Stomach (tissue), 9 donors: ENCODE results near the gene TMEM129. TPM values are rescaled to one million over a fixed set of nuclear protein-coding genes. Genes with fewer than 3 reads are reported as not detected.

ENCODE experiments used
- DNase-seq, 2 donors: peaks; one replicate each; pipeline versions ENCODE4 v3.0.0 to v3.0.0-alpha.2; 2013 to 2019
- H3K27ac ChIP-seq, 5 donors: fragments of 200-600 bp in 4 of 5; sonication (generic) in 4 of 5; one replicate each; pipeline ENCODE4 v1.5.1; 2013 to 2019; ENCODE audit warnings: mild to moderate bottlenecking in 1 of 5, moderate library complexity in 1 of 5
- H3K27me3 ChIP-seq, 3 donors: fragments of 200-600 bp; sonication (generic); one replicate each; pipeline ENCODE4 v1.5.1; 2017 to 2019; ENCODE audit warnings: mixed run types in 1 of 3
- H3K36me3 ChIP-seq, 4 donors: fragments of 200-600 bp; sonication (generic); 1 replicate in 3 of 4; 2 replicates in 1 of 4; pipeline ENCODE4 v1.5.1; 2016 to 2019
- H3K4me1 ChIP-seq, 4 donors: fragments of 200-600 bp; sonication (generic); one replicate each; pipeline ENCODE4 v1.5.1; 2016 to 2019
- H3K4me3 ChIP-seq, 4 donors: fragments of 200-600 bp; sonication (generic) in 3 of 4; one replicate each; pipeline ENCODE4 v1.5.1; 2016 to 2019; ENCODE audit warnings: mild to moderate bottlenecking in 1 of 4
- H3K9me3 ChIP-seq, 4 donors: fragments of 200-600 bp; sonication (generic); one replicate each; pipeline ENCODE4 v1.5.1; 2016 to 2019
- EP300 ChIP-seq: sonication (generic); formaldehyde crosslinking; IDR thresholded peaks from one replicate; pipeline ENCODE4 v1.6.1; 2017; ENCODE audit warnings: antibody characterized with exemption
- POLR2A ChIP-seq, 4 donors: fragments of 450-650 bp; IDR thresholded peaks; one replicate each; pipeline ENCODE4 v1.6.1; 2016; ENCODE audit warnings: antibody characterized with exemption in 4 of 4, control low read depth in 2 of 4, mild to moderate bottlenecking in 1 of 4, moderate library complexity in 1 of 4
- POLR2AphosphoS5 ChIP-seq, 3 donors: sonication (generic); formaldehyde crosslinking; IDR thresholded peaks; one replicate each; pipeline ENCODE4 v1.6.1; 2016; ENCODE audit warnings: antibody characterized with exemption in 3 of 3
- WGBS, 5 donors: extraction: QIAGEN DNeasy Blood & Tissue Kit in 3 of 5; methylation state at CpG; one replicate each; pipeline versions ENCODE4 v1.1.5 to v1.1.7; 2013 to 2018; 5-methylcytosine and 5-hydroxymethylcytosine counted together
- intact Hi-C: fragments of 100-400 bp; cut with DNase I; formaldehyde crosslinking; loops from one replicate; pipeline ENCODE4 v1.15.1; 2023; ENCODE audit warnings: low total_unique reads
- polyA plus RNA-seq, 3 donors: library from polyadenylated mRNA; stranded (reverse); fragments of 200-250 nt; gene quantifications; one replicate each; pipeline ENCODE4 v1.2.3, GENCODE V29; 2013
- total RNA-seq, 5 donors: library from RNA; depleted of rRNA; stranded (reverse); fragments of >200 nt; gene quantifications; one replicate each; pipeline versions ENCODE4 v1.1.0 to v1.2.3, GENCODE V29; 2014 to 2016
- TF ChIP-seq, protein P1 (sequence below), 7 experiments: fragments of 450-650 bp in 4 of 7; fragments of 200-600 bp in 3 of 7; sonication (generic) in 3 of 7; IDR thresholded peaks; one replicate each; pipeline ENCODE4 v1.5.1; 2016 to 2019; ENCODE audit warnings: antibody characterized with exemption in 7 of 7, control low read depth in 2 of 7, mild to moderate bottlenecking in 1 of 7
- donor health status: healthy with polysubstance abuse.
- donor health status: Bipolar disorder and iron deficiency.
- donor health status: healthy.

Gene TMEM129
- total and polyA plus RNA-seq, 8 donors: 9.9 to 171 (median 24.8) TPM

DNA sequence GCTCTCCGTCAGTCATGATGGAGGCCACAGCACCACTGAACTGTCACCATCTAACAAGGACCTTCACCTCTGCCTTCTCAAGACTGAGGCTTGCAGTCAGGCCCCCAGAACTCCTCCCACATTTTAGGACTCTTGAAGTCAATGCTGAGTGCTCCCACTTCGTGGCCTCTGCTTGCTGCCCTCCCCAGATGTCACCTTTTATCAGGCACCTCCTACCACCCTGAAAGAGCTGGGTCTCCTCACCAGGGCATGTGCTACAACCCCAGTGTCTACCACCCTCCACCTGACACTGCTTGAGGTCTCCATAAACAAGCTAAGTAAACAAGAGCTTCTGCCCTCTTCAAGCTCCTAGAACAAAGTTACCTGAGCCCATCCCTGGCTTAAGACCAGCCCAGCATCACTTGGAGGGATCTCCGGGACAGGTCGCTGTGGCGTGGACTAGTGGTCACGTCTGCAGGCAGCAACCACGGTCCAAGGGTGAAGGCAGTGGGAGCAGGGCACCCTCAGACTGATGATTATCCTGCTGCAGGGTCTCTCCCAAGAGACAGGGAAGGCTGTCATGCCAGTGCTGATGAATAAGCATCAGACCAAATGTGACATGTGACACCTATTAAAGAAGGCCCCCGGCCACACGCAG lies 29.3 kb downstream of the TMEM129 start:
- intact Hi-C loops: loop anchor here (5.0 kb wide), 1 partner anchor 35 kb away; no protein-coding TSS in a partner anchor
- no peak overlapping the region for H3K4me3 ChIP-seq
- H3K9me3 ChIP-seq: no peaks in the 10 kb centered on the region
- H3K27ac ChIP-seq: no peak overlapping the region
- peaks cover 40 to 66% (median 64%) of the 10 kb centered on the region in 4 donors for H3K36me3 ChIP-seq
- peaks cover 0 to 7% (median 0%) of the 10 kb centered on the region in 4 donors for H3K4me1 ChIP-seq
- no peak for DNase-seq
- TF ChIP-seq, protein P1, sequence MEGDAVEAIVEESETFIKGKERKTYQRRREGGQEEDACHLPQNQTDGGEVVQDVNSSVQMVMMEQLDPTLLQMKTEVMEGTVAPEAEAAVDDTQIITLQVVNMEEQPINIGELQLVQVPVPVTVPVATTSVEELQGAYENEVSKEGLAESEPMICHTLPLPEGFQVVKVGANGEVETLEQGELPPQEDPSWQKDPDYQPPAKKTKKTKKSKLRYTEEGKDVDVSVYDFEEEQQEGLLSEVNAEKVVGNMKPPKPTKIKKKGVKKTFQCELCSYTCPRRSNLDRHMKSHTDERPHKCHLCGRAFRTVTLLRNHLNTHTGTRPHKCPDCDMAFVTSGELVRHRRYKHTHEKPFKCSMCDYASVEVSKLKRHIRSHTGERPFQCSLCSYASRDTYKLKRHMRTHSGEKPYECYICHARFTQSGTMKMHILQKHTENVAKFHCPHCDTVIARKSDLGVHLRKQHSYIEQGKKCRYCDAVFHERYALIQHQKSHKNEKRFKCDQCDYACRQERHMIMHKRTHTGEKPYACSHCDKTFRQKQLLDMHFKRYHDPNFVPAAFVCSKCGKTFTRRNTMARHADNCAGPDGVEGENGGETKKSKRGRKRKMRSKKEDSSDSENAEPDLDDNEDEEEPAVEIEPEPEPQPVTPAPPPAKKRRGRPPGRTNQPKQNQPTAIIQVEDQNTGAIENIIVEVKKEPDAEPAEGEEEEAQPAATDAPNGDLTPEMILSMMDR (IDR thresholded peaks at IDR 0.05): no peak
- TF ChIP-seq POLR2AphosphoS5 (IDR thresholded peaks at IDR 0.05) (no peak), EP300 (no peak)
- no peaks in the 10 kb centered on the region for H3K27me3 ChIP-seq
- WGBS, 5 donors: 75 to 93% (median 88%) methylated on average over 8 to 9 of the region's 9 CpGs

DNA sequence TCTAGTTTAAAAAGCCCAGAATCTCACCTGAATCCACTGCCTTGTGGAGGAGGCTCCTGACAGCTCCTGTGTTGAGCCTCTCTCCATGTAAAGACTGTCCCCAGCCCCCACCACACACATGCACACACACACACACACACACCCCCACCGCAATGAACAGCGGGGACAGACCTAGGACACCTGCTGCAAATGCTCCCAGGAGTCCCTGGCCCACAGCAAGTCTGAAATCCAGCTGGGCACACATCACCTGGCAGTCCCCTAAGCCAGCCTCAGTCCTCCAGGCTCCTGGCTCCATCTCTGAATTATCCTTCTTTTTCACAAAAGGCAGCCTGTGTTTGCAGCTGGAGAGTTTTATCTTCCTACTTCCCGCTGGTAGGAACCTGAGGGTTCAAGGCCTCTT lies 30.4 kb downstream of the TMEM129 start:
- 91 to 100% (median 96%) methylated on average over 3 of the region's 3 CpGs for WGBS, 5 donors
- no peaks in the 10 kb centered on the region for H3K9me3 ChIP-seq
- peaks cover 32 to 55% (median 52%) of the 10 kb centered on the region in 4 donors for H3K36me3 ChIP-seq
- DNase-seq: no peak
- no peak overlapping the region for H3K4me3 ChIP-seq
- H3K27me3 ChIP-seq: no peaks in the 10 kb centered on the region
- H3K27ac ChIP-seq: no peak overlapping the region
- intact Hi-C loops: loop anchor here (5.0 kb wide), 1 partner anchor 37 kb away; no protein-coding TSS in a partner anchor
- TF ChIP-seq POLR2A (IDR thresholded peaks at IDR 0.05) (no peak), POLR2AphosphoS5 (IDR thresholded peaks at IDR 0.05) (no peak), EP300 (no peak)
- TF ChIP-seq, protein P1 (IDR thresholded peaks at IDR 0.05): no peak
- H3K4me1 ChIP-seq: peaks cover 0 to 8% (median 0%) of the 10 kb centered on the region in 4 donors

DNA sequence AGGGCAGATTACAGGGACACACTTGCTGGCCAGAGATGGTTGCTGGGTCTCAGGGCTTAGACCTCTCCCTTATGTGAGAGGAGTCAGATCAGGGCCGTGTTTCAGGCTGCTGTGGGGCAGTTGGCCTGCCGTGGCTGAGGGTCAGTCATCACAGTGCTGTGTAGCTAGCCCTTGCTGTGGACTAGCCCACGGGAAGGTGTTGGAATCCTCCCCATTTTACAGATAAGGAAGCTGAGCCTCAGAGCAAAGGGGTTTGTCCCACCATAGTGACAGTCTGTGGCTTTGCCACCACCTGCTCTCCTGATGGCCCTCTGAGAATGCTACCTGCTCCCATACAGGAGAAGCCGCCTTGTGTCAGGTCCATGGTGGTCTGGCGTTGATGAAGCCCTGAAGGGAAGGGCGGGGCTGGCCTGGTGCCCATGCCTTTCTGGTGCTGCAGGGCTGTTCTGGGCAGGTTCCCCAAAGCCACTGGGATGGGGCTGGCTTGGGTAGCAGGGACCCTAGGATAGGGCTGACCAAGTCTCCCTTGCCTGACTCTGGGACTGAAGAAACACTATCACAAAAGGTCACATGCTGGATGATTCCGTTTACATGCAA lies 34.6 kb downstream of the TMEM129 start:
- TF ChIP-seq POLR2A (IDR thresholded peaks at IDR 0.05): no peak
- TF ChIP-seq POLR2AphosphoS5 (IDR thresholded peaks at IDR 0.05): no peak
- TF ChIP-seq, protein P1 (IDR thresholded peaks at IDR 0.05): no peak
- TF ChIP-seq EP300: no peak
- H3K27ac ChIP-seq: no peak overlapping the region
- WGBS, 5 donors: 38 to 55% (median 40%) methylated on average over 4 to 7 of the region's 7 CpGs
- DNase-seq: no peak
- H3K4me3 ChIP-seq: no peak overlapping the region
- peaks cover 0 to 16% (median 15%) of the 10 kb centered on the region in 4 donors for H3K36me3 ChIP-seq
- H3K27me3 ChIP-seq: no peaks in the 10 kb centered on the region
- peaks cover 8 to 28% (median 19%) of the 10 kb centered on the region in 4 donors for H3K4me1 ChIP-seq
- H3K9me3 ChIP-seq: no peaks in the 10 kb centered on the region
- intact Hi-C loops: no loop called here

DNA sequence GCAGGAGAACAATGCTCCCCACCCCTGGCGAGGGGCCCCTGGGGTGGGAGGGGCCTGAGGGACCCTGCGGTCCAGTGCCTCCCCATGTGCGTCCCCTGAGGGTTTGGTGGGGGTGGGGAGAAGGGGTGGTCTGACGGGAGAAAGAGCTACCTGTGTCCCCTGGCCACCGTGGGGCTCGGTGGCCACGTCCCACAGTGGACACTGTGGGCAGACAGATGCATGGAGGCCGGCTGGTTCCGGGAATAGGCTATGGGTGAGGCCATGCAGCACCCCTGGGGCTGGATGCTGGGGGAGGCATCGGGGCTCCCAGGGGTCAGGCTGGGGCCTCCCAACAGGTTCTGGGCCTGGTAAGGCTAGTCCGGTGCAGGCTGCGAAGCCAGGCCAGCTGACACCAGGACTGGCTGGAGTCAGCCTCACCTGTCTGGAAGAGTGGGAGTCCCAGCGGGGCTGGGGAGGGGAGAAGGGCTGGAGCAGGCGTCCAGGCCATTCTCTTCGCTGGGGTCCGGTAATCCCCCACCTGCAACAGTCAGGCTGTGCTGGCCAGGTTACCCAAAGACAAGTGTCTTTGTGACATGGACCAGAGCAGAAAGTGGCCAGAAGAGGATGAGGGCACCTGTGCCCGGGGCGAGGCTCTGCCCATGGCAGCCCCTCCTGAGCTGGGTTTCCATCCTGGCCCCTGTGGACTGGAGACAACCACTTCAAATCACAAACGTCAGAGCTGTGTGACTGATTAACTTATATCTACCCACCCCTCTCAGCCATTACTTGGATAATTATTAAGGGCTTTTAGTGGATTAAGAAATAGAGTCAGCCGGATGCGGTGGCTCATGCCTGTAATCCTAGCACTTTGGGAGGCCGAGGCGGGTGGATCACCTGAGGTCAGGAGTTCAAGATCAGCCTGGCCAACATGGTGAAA lies 35.6 kb downstream of the TMEM129 start:
- WGBS, 5 donors: 71 to 80% (median 74%) methylated on average over 23 of the region's 23 CpGs
- Histone ChIP-seq H3K36me3 (peaks cover 0 to 5% (median 4%) of the 10 kb centered on the region in 4 donors), H3K27me3 (no peaks in the 10 kb centered on the region), H3K4me3 (peak overlapping the region in 2 of 4 donors; percentile 73 to 81), H3K9me3 (no peaks in the 10 kb centered on the region), H3K4me1 (peaks cover 8 to 28% (median 19%) of the 10 kb centered on the region in 4 donors), H3K27ac (peak overlapping the region in 4 of 5 donors; percentile 68 to 91 (median 81))
- intact Hi-C loops: no loop called here
- DNase-seq: no peak
- TF ChIP-seq, protein P1 (IDR thresholded peaks at IDR 0.05): no peak
- TF ChIP-seq EP300 (no peak), POLR2A (IDR thresholded peaks at IDR 0.05) (no peak), POLR2AphosphoS5 (IDR thresholded peaks at IDR 0.05) (no peak)
